H9 (cell line): ENCODE data around the gene OR6C1. TPM values are rescaled to one million over a fixed set of nuclear protein-coding genes. Genes with fewer than 3 reads are reported as not detected.

ENCODE experiments used
- DNase-seq: peaks from one replicate; pipeline ENCODE4 v3.0.0-alpha.2; 2017
- H2AFZ ChIP-seq: one replicate; pipeline ENCODE4 v1.6.1; 2013; ENCODE audit warnings: mild to moderate bottlenecking, low read length, control low read depth, moderate library complexity
- H2AK5ac ChIP-seq: 2 replicates; pipeline ENCODE4 v1.6.1; 2013; ENCODE audit warnings: low read length, control low read depth, mixed read lengths; ENCODE audit not compliant: insufficient read length
- H2BK120ac ChIP-seq: one replicate; pipeline ENCODE4 v1.6.1; 2013; ENCODE audit warnings: low read depth, mild to moderate bottlenecking, low read length, control low read depth, inconsistent platforms; ENCODE audit not compliant: poor library complexity, severe bottlenecking
- H2BK12ac ChIP-seq: 2 replicates; pipeline ENCODE4 v1.6.1; 2013; ENCODE audit warnings: low read length, control low read depth, mixed read lengths, low read depth; ENCODE audit not compliant: insufficient read length
- H2BK15ac ChIP-seq: 2 replicates; pipeline ENCODE4 v1.6.1; 2013; ENCODE audit warnings: low read depth, low read length, control low read depth
- H2BK20ac ChIP-seq: one replicate; pipeline ENCODE4 v1.6.1; 2013; ENCODE audit warnings: low read depth, mild to moderate bottlenecking, low read length, control low read depth, inconsistent platforms; ENCODE audit not compliant: poor library complexity, severe bottlenecking
- H2BK5ac ChIP-seq: 2 replicates; pipeline ENCODE4 v1.6.1; 2013; ENCODE audit warnings: low read length, control low read depth, mixed read lengths; ENCODE audit not compliant: insufficient read length
- H3K14ac ChIP-seq: 2 replicates; pipeline ENCODE4 v1.6.1; 2013; ENCODE audit warnings: low read length, control low read depth; ENCODE audit not compliant: insufficient read depth
- H3K18ac ChIP-seq: 2 replicates; pipeline ENCODE4 v1.6.1; 2013; ENCODE audit warnings: low read depth, mild to moderate bottlenecking, mixed read lengths, low read length, control low read depth; ENCODE audit not compliant: insufficient read length
- H3K23ac ChIP-seq: 2 replicates; pipeline ENCODE4 v1.6.1; 2013; ENCODE audit warnings: low read length, control low read depth, mixed read lengths, low read depth; ENCODE audit not compliant: insufficient read length
- H3K23me2 ChIP-seq: 2 replicates; pipeline ENCODE4 v1.6.1; 2013; ENCODE audit warnings: low read depth, mild to moderate bottlenecking, mixed read lengths, low read length, control low read depth; ENCODE audit not compliant: insufficient read length, poor library complexity, severe bottlenecking
- H3K27ac ChIP-seq: 2 replicates; pipeline ENCODE4 v1.5.1; 2013; ENCODE audit warnings: low read length, control low read depth, mixed read lengths, low read depth; ENCODE audit not compliant: insufficient read length
- H3K27me3 ChIP-seq: 2 replicates; pipeline ENCODE4 v1.6.1; 2013; ENCODE audit warnings: low read length, control low read depth, inconsistent platforms; ENCODE audit not compliant: insufficient read depth
- H3K4ac ChIP-seq: 2 replicates; pipeline ENCODE4 v1.6.1; 2013; ENCODE audit warnings: low read depth, mild to moderate bottlenecking, control low read depth, inconsistent platforms, low read length, moderate library complexity
- H3K4me1 ChIP-seq: 2 replicates; pipeline ENCODE4 v1.6.1; 2013; ENCODE audit warnings: low read length, control low read depth, inconsistent platforms; ENCODE audit not compliant: insufficient read depth
- H3K4me2 ChIP-seq: 2 replicates; pipeline ENCODE4 v1.6.1; 2013; ENCODE audit warnings: low read length, control low read depth, mixed read lengths; ENCODE audit not compliant: insufficient read length, insufficient read depth
- H3K56ac ChIP-seq: 2 replicates; pipeline ENCODE4 v1.6.1; 2013; ENCODE audit warnings: low read depth, mild to moderate bottlenecking, mixed read lengths, low read length, control low read depth; ENCODE audit not compliant: insufficient read length
- H3K79me1 ChIP-seq: 2 replicates; pipeline ENCODE4 v1.6.1; 2013; ENCODE audit warnings: low read depth, mild to moderate bottlenecking, moderate library complexity, low read length, control low read depth, inconsistent platforms; ENCODE audit not compliant: insufficient read depth, poor library complexity, severe bottlenecking
- H3K79me2 ChIP-seq: 2 replicates; pipeline ENCODE4 v1.6.1; 2013; ENCODE audit warnings: low read length, control low read depth, inconsistent platforms; ENCODE audit not compliant: insufficient read depth
- H3K9ac ChIP-seq: 2 replicates; pipeline ENCODE4 v1.6.1; 2013; ENCODE audit warnings: low read length, control low read depth, mixed read lengths; ENCODE audit not compliant: insufficient read length; ENCODE audit errors: extremely low read depth
- H3K9me3 ChIP-seq: one replicate; pipeline ENCODE4 v1.6.1; 2013; ENCODE audit warnings: low read depth, low read length, inconsistent platforms; ENCODE audit not compliant: control insufficient read depth
- H3T11ph ChIP-seq: one replicate; pipeline ENCODE4 v1.6.1; 2013; ENCODE audit warnings: mild to moderate bottlenecking, low read length, control low read depth, inconsistent platforms
- H4K20me1 ChIP-seq: one replicate; pipeline ENCODE4 v1.6.1; 2013; ENCODE audit not compliant: control insufficient read depth, insufficient read length, insufficient read depth
- H4K5ac ChIP-seq: 2 replicates; pipeline ENCODE4 v1.6.1; 2013; ENCODE audit warnings: low read depth, mild to moderate bottlenecking, mixed read lengths, low read length, control low read depth; ENCODE audit not compliant: insufficient read length
- H4K8ac ChIP-seq: replicated peaks from 2 replicates; pipeline ENCODE4 v1.6.1; 2013; ENCODE audit warnings: low read length, control low read depth, mixed read lengths, low read depth; ENCODE audit not compliant: insufficient read length
- H4K91ac ChIP-seq: 2 replicates; pipeline ENCODE4 v1.6.1; 2013; ENCODE audit warnings: low read depth, mild to moderate bottlenecking, moderate library complexity, mixed read lengths, low read length, control low read depth; ENCODE audit not compliant: insufficient read length
- H3K27ac Mint-ChIP-seq, 3 experiments: 2 replicates in 2 of 3; 3 replicates in 1 of 3; pipeline ENCODE4 v1.8.0; 2020 to 2021; ENCODE audit warnings: mixed read lengths in 3 of 3, mild to moderate bottlenecking in 1 of 3, moderate library complexity in 1 of 3
- H3K27me3 Mint-ChIP-seq: 2 replicates; pipeline ENCODE4 v1.8.0; 2021; ENCODE audit warnings: low read depth, mild to moderate bottlenecking, moderate library complexity, mixed read lengths
- H3K36me3 Mint-ChIP-seq, 3 experiments: 2 replicates in 2 of 3; 3 replicates in 1 of 3; pipeline ENCODE4 v1.8.0; 2020 to 2021; ENCODE audit warnings: low read depth in 3 of 3, mixed read lengths in 3 of 3; ENCODE audit not compliant: insufficient read depth in 1 of 3
- H3K4me1 Mint-ChIP-seq, 2 experiments: 2 replicates each; pipeline ENCODE4 v1.8.0; 2020; ENCODE audit warnings: mixed read lengths in 2 of 2
- H3K4me3 Mint-ChIP-seq, 2 experiments: 2 replicates in 1 of 2; 3 replicates in 1 of 2; pipeline ENCODE4 v1.8.0; 2020 to 2021; ENCODE audit warnings: mild to moderate bottlenecking in 2 of 2, mixed read lengths in 2 of 2, moderate library complexity in 1 of 2
- H3K9me3 Mint-ChIP-seq, 2 experiments: 2 replicates in 1 of 2; 3 replicates in 1 of 2; pipeline ENCODE4 v1.8.0; 2020; ENCODE audit warnings: mild to moderate bottlenecking in 2 of 2, mixed read lengths in 2 of 2, moderate library complexity in 1 of 2
- WGBS: extraction: QIAGEN DNeasy Blood & Tissue Kit; methylation state at CpG from one replicate; pipeline ENCODE4 v1.1.7; 2013; ENCODE audit warnings: missing lambda C conversion rate, low lambda C conversion rate, mixed read lengths; ENCODE audit not compliant: insufficient read length; ENCODE audit errors: extremely low coverage; 5-methylcytosine and 5-hydroxymethylcytosine counted together
- total RNA-seq: library from RNA; stranded (reverse); gene quantifications from 2 replicates; pipeline ENCODE4 v1.2.1, GENCODE V29; 2021
- TF ChIP-seq, protein P1 (sequence below): fragments of 200-600 bp; sonication (generic); conservative IDR thresholded peaks from 3 replicates; pipeline ENCODE4 v1.8.0; 2021; ENCODE audit warnings: antibody characterized with exemption, mild to moderate bottlenecking

The OR6C1 gene
- total RNA-seq, 1 experiment from 2014 or later: not detected

DNA sequence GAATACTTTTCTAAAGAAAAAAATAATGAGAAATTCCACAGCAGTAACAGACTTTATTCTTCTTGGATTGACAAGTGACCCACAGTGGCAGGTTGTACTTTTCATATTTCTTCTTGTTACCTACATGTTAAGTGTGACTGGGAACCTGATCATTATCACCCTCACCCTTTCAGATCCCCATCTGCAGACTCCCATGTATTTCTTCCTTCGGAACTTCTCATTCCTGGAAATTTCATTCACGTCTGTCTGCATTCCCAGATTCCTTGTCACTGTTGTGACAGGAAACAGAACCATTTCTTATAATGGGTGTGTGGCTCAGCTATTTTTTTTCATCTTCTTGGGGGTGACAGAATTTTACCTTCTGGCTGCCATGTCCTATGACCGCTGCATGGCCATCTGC, 50.9 kb downstream of the OR6C1 start:
- no peaks in the 10 kb centered on the region for H3K79me2 ChIP-seq
- H3K23ac ChIP-seq: no peak overlapping the region
- H4K8ac ChIP-seq: no peak overlapping the region

More for the DNA sequence above, 50.9 kb downstream of the OR6C1 start:
- Histone ChIP-seq H4K20me1 (no peaks in the 10 kb centered on the region), H3K79me1 (no peaks in the 10 kb centered on the region), H3K23me2 (no peaks in the 10 kb centered on the region), H2BK5ac (no peak overlapping the region), H3K27me3 (no peaks in the 10 kb centered on the region), H2BK20ac (no peak overlapping the region), H3K9ac (no peak overlapping the region), H2AK5ac (no peak overlapping the region), H3T11ph (no peak overlapping the region), H2AFZ (no peak overlapping the region), H3K18ac (no peak overlapping the region), H2BK12ac (no peak overlapping the region), H3K4me1 (no peaks in the 10 kb centered on the region), H2BK120ac (no peak overlapping the region), H2BK15ac (no peak overlapping the region), H3K14ac (no peak overlapping the region), H3K9me3 (no peaks in the 10 kb centered on the region), H4K91ac (no peak overlapping the region), H4K5ac (no peak overlapping the region), H3K27ac (no peak overlapping the region), H3K56ac (no peak overlapping the region), H3K4ac (no peak overlapping the region), H3K4me2 (no peak overlapping the region)
- TF ChIP-seq, protein P1, sequence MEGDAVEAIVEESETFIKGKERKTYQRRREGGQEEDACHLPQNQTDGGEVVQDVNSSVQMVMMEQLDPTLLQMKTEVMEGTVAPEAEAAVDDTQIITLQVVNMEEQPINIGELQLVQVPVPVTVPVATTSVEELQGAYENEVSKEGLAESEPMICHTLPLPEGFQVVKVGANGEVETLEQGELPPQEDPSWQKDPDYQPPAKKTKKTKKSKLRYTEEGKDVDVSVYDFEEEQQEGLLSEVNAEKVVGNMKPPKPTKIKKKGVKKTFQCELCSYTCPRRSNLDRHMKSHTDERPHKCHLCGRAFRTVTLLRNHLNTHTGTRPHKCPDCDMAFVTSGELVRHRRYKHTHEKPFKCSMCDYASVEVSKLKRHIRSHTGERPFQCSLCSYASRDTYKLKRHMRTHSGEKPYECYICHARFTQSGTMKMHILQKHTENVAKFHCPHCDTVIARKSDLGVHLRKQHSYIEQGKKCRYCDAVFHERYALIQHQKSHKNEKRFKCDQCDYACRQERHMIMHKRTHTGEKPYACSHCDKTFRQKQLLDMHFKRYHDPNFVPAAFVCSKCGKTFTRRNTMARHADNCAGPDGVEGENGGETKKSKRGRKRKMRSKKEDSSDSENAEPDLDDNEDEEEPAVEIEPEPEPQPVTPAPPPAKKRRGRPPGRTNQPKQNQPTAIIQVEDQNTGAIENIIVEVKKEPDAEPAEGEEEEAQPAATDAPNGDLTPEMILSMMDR: no peak
- no peak overlapping the region for H3K4me3 Mint-ChIP-seq
- no peaks in the 10 kb centered on the region for H3K27me3 Mint-ChIP-seq
- no peaks in the 10 kb centered on the region for H3K4me1 Mint-ChIP-seq
- H3K27ac Mint-ChIP-seq: no peak overlapping the region
- no peaks in the 10 kb centered on the region for H3K36me3 Mint-ChIP-seq
- no peaks in the 10 kb centered on the region for H3K9me3 Mint-ChIP-seq
- no peak for DNase-seq
- WGBS: no CpG with 5 or more reads among the region's 3 CpGs

Other genes starting within 250 kb of the OR6C1 start
- gene OR9K2, start 187.9 kb upstream of the OR6C1 start, total RNA-seq: not detected in 2 replicates
- not detected in 2 replicates for gene OR10A7, start 93.3 kb upstream of the OR6C1 start, total RNA-seq
- gene OR6C74, start 69.7 kb upstream of the OR6C1 start, total RNA-seq: not detected in 2 replicates
- gene OR6C6, start 17.8 kb upstream of the OR6C1 start, total RNA-seq: not detected in 2 replicates
- gene OR6C3, start 16.4 kb downstream of the OR6C1 start, total RNA-seq: not detected in 2 replicates
- gene OR6C75, start 48.6 kb downstream of the OR6C1 start, total RNA-seq: not detected in 2 replicates
- not detected in 2 replicates for gene OR6C65, start 86.2 kb downstream of the OR6C1 start, total RNA-seq
- not detected in 2 replicates for gene OR6C76, start 111.9 kb downstream of the OR6C1 start, total RNA-seq
- not detected in 2 replicates for gene OR6C2, start 129.7 kb downstream of the OR6C1 start, total RNA-seq
- not detected in 2 replicates for gene OR6C70, start 155.8 kb downstream of the OR6C1 start, total RNA-seq
- not detected in 2 replicates for gene OR6C68, start 178.0 kb downstream of the OR6C1 start, total RNA-seq
- not detected in 2 replicates for gene OR6C4, start 235.3 kb downstream of the OR6C1 start, total RNA-seq